ENCODE data around the gene PRLR. TPM values are rescaled to one million over a fixed set of nuclear protein-coding genes. Genes with fewer than 3 reads are reported as not detected.
"Not testable (repeated sequence)": the region's sequence is repeated elsewhere in the genome, so short reads cannot be mapped to it uniquely, and the experiment has no call there.

PRLR gene
- total RNA-seq, 2 donors from 2014 or later: 0.73 to 2.1 TPM

DNA sequence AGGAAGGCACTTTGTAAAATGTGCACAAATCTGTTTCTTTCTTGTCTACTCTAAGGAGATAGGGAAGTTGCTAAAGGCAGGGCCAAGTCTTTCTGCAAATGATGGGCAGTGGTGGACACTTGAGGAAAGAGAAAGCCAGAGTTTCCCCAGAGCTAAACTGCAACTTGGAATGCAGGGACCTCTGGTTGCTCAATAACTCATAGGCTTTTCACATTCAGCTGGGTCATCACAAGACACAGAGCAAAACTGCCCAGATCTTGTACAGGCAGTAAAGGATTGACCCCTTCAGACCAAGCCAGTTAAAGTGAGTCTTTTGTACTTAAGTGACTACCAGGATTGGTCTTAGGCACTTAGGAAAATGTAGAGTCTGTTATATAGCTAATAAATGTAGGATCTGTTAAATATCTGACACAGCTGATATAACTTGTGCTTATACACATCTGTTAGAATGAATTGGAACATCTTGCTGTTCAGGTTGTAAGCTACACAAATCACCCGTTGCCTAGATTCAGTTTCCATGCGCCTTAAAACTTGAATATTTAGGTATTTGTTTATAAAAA is 169.0 kb downstream of the PRLR start:
- DNase-seq (no peak), ATAC-seq (peak in 1 of 2 donors; percentile 82)
- intact Hi-C loops (cut with DNase I): no loop called here

DNA sequence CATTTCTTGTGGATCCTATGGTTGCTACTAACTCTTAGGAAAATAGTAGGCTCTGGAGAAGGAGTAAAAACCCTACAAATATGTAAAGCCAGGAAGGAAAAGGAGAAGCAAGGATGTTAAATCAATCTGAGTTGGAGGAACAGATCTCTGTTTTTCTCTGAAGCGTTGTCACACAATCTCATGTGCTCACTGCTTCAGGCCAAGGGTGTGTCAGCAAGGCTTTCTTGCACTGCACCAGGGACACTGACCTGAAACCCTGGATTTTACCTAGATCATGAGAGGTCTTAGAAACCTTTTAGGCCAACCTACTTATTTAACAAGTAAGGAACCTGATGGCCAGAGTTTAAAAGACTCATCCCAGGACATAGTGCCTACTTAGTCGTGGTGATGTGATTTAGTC is 170.1 kb downstream of the PRLR start:
- intact Hi-C loops (cut with DNase I): no loop called here
- ATAC-seq (no peak), DNase-seq (no peak)

DNA sequence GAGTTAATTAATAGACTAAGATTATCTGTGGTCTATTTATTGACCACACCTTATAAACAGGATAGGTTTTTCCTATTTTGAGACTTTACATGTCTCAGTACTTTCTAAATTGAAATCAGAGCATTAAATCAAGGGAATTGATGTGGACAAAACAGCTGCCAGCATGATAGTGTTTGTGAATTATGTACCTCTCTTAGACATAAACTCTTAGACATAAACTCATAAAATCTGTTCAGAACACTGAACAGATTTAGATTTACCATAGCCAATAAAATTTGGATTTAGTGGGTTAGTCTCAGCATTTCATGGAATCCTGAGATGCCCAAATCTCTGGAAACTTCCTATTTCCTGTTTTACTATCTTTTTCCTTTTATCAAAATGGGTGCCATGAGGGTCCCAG is 171.0 kb downstream of the PRLR start:
- intact Hi-C loops (cut with DNase I): no loop called here
- no peak for ATAC-seq
- DNase-seq: no peak

DNA sequence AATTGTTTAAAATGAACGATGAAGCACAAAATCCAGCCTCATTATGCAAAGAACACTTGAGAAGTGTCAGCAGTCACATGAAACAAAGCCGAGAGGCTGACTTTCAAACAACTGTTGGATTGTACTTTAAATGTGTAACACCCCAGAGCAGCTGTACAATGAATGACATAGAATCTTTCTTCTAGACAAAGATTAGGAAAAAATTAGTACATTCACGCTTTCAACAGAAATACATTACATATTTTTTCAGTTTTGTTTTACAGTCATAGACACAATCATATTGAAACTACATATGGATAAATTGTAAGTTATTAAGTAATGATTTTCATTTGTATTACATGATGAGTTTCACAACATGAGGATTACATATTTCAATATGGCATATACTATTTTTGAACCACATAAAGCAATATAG is 171.9 kb downstream of the PRLR start:
- DNase-seq: no peak
- intact Hi-C loops (cut with DNase I): no loop called here
- ATAC-seq: no peak

DNA sequence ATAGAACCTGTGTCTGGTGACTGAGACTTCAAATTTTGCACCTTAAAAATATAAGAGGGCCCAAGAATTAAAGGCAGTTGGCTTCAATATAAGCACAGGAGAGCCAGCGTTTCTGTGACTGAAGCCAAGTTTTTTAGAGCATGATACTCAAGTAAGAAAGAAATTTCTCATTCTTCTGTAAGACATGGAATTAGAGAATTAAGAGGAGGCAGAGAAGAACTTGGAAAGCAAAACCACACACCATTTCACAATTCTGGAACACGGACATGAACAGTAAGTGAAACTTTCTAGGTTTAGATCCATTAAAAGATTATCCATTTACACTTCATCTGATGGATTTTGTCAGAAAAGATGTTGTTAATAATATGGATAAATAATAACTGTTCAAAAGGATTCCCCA is 173.6 kb downstream of the PRLR start:
- ATAC-seq: no peak

DNA sequence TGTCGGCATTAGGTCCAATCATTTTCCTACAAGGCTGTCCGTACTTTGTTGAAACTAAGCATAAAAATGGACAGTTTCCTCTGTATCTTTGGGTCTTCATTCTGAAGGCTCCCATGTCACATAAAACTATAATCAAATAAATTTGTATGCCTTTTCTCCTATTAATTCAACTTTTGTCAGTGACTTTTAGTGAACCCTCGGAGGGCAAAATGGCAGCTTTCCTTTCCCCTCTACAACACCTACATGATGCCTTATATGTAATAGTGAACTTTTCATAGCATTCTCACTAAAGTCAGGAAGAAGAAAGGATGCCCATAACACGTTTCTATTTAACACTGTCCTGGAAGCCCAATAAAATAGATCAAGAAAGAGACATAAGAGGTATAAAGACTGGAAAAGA is 177.4 kb downstream of the PRLR start:
- intact Hi-C loops (cut with DNase I): no loop called here
- DNase-seq (no peak), ATAC-seq (no peak)

More for the DNA sequence above, 173.6 kb downstream of the PRLR start:
- no peak for DNase-seq
- intact Hi-C loops (cut with DNase I): no loop called here

DNA sequence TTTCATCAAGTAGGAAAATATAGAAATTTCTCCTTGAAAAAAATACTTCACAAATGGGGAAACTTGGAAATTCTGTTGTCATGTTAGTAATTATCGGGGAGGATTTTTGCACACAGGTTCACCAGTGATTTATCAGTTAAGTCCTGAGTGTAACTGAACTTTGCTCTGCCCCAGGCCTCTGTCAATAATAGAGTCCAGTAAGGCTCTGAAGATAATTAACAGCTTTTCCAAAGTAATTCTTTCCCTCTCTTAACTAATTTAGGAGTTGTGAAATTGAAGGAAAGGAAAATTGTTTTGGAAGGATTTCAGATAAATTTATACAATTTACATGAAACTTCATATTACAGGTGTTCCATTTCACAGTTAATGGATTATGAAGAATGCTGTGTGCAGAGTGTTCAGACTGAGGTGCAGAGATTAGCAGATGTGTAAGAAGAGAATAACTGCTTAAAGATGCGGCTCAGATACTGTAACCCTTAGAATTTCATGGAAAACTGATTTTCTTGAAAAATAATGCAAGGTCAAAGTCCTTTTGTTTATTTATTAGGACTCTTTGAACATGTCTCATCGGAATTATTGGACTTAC is 179.7 kb downstream of the PRLR start:
- intact Hi-C loops (cut with DNase I): no loop called here
- ATAC-seq (no peak), DNase-seq (no peak)

DNA sequence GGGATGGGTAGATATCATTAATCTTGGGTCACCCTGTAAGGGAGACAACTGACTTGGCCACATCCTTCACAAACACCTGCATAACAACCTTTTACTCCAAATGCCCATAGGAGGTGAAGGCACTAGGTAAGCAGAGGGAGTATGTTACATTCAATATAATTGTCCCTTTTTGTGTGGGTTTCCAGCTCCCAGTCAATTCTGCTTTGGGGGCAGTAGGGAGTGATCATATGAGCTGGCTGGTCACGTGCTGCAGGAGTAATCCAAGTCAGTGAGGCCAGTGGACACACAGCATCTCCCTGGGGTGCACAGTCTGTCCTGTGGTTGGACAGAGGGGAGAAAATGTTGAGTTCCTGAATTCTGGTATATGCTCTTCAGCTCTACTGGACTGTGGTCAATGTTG is 181.4 kb downstream of the PRLR start:
- no peak for ATAC-seq
- intact Hi-C loops (cut with DNase I): no loop called here
- no peak for DNase-seq

DNA sequence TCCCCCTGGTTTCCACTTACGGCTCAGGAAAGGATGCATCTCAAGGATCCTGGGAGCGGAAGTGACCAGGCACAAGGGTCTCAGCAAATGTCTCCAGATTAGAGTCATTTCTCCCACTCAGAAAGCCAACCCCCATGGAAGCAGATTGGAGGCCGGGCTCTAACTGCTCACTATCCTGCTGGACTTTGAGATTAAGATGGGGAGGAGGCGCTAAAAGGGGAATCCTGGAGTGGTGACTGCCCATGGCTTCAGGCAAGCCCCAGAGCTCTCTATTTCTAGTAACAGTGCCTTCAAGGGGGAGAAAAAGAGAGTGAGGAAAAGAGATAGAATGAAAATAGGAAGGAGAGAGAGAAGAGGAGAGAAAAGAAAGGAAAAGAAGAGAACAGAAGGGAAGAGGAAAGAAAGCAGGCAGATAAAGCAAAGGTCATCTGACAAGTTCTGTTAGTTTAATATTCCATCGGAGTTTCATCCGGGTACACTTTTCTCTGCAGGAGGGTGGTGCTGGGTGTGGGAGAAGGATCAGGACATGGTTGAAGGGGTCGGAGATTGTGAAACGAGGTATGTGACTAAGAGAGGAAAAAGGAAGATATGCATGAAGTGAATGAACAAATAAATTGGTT is 182.4 kb downstream of the PRLR start, which contains the start of gene AGXT2:
Gene AGXT2, minus strand, starts transcription at position 165 of the 620 bp plus-strand sequence. Its CDS starts 57 bp downstream, at position 108.
- DNase-seq (no peak), ATAC-seq (no peak)
- intact Hi-C loops (cut with DNase I): no loop called here

DNA sequence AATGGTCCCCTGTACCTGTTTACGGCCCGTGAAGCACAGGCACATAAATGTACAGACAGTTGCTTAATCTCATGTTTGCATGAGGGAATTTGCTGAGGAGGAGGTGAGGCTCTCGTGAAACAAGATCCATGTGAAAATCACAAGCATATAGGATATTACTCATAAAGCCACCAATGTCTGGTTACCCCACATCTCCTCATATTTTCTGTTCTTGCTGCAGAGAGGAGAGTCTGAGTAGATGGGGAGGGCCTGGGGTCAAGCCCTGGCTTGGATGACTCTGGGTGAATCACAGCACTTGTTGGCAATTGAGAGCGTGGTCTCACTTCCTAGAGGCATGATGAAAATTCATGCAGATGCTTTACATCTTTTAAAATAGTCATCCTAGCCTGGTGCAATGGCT is 183.5 kb downstream of the PRLR start:
- ATAC-seq (no peak), DNase-seq (no peak)
- intact Hi-C loops (cut with DNase I): no loop called here

DNA sequence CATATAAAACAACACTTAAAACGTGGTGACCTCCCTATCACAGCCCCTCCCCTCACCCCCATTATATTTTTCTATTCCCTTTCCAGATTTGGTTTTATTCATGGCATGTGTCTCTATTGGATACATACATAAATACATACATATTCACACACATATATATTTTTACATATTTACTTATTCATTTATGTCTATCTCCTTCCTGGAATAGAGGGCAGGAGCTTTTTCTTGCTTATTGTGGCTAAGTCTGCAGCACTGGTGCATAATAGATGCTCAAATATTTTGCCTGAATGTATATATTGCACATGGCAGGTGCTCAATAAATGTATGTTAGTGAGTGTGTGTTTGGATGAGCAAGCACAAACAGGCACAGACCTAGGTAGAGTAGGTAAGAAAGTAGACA is 185.0 kb downstream of the PRLR start:
- no peak for DNase-seq
- ATAC-seq: no peak
- intact Hi-C loops (cut with DNase I): no loop called here

DNA sequence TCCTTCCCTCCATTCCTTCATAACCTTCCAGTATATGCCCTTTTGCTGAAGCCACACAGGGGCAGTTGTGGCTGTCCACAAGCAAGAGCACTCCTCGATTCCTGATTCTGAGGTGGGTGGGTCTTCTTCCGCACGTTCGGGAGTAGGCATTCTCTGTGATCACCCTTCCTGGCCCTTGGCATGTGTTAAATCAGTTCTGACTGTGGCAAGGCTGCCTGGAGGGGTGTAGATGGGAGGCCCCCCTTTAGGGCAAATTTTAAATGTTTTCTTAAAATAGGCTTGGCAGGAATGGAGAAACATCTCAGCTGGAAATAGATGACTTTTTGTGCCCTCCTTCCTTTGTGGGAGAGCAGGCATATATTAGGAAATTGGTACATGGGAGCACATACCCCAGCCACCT is 185.6 kb downstream of the PRLR start:
- intact Hi-C loops (cut with DNase I): no loop called here
- DNase-seq (no peak), ATAC-seq (no peak)

DNA sequence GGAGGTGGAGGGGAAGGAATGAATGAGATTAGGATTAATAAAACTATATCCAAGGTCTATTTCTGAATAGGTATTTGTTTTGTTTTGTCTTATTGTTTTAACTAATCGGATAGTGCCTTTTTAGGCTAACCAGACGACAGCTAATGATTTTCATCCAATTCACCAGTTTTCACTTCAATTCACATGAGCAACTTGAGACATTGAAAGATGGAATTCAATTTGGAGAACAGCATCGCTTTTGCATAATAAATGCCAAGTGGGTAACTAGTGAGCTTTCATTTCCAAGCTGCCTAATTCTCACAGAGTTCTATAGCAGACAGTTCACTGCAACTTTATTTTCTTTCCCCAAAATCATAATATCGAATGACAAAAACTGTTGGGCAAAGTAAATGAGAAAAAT is 187.5 kb downstream of the PRLR start:
- no peak for DNase-seq
- intact Hi-C loops (cut with DNase I): no loop called here
- ATAC-seq: no peak

DNA sequence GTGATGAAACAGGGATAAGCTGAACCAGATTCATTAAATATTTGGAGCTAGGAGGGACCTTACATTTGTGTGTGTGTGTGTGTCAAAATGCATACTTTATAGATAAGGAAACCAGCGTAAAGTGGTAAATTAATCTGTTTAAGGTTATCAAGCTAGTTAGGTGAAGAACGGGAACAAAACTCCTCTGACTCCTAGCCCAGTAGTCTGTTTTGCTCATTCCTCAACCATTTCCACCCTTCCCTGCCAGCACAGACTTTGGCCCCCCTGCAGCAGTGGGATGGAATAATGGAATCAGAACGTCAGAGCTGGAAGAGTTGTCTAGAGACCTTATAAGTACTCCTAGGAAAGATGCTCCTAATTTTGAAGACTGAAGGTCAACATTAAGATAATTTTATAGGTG is 189.0 kb downstream of the PRLR start:
- no peak for DNase-seq
- peak in 1 of 2 donors; percentile 34 for ATAC-seq
- intact Hi-C loops (cut with DNase I): no loop called here

DNA sequence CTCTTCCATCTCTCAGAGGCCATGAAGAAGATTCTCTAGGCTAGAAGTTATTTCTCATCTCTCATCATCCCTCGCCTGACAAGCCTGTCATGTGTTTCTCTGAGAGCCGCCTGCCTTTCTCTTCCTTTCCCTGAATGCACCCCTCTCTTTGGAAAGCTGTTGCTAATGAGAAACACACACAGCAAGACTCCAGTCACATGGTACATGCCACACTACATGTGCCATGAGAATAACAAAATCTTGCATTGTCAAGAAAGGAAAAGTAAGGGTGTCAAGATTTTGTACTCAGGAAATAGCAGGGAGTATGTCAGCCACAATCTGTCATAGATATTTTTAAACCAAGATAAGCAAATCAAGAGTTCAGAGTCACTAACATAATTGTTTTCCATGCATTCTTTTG is 191.4 kb downstream of the PRLR start:
- no peak for ATAC-seq
- DNase-seq: no peak
- intact Hi-C loops (cut with DNase I): no loop called here

DNA sequence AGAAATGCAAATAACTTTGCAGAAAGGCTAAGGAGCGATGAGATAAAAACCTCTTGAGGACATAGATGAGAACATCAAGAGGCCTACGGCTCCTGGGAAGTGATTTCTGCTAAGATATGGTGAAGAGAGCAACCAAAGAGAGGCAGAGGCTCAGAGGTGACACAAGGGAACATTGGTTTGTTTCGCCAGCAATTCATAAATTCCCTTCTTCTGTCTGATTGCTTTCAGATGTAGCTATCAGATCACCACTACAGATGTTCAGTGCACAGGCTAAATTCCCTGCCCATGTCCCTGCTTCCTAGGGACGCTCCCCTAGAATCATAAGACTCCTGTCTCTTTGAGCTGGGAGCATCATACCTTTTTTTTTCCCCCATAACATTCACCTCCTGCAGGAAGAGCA is 193.8 kb downstream of the PRLR start:
- intact Hi-C loops (cut with DNase I): no loop called here
- ATAC-seq: no peak
- no peak for DNase-seq

DNA sequence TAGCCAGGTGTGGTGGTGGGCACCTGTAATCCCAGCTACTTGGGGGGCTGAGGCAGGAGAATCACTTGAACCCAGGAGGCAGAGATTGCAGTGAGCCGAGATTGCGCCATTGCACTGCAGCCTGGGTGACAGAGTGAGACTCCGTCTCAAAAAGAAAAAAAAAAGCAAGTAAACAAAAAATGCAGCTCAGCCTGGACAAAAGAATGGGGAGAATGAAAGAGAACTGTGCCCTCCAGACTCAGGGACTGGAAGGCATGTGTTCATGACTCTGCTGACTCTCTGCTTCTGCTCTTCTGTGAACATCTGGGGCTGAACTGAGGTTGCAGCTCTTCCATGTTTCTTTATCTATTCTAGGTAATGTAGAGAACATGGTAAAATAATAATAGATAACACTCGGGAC is 194.4 kb downstream of the PRLR start:
- intact Hi-C loops (cut with DNase I); DNase-seq; ATAC-seq: not testable (repeated sequence)

DNA sequence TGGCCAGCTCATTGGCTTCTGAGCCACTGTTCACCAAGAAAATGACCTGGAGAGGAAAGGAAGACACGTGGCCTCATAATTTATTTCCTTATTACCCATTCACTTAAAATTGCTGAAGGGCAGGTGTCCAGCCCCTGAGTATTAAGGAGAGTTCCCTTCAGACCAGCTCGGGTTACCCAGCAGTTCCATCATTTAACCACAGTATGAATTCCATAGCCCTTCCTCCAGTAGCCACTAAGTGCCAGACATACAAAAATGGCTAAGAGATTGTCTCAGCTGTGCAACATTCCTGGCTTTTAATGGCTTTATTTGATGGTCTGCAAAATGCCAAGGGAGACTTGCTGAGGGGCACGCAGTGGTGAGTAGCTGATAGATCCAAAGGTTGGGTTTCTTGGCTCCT is 195.0 kb downstream of the PRLR start:
- DNase-seq (no peak), ATAC-seq (no peak)
- intact Hi-C loops (cut with DNase I): no loop called here

DNA sequence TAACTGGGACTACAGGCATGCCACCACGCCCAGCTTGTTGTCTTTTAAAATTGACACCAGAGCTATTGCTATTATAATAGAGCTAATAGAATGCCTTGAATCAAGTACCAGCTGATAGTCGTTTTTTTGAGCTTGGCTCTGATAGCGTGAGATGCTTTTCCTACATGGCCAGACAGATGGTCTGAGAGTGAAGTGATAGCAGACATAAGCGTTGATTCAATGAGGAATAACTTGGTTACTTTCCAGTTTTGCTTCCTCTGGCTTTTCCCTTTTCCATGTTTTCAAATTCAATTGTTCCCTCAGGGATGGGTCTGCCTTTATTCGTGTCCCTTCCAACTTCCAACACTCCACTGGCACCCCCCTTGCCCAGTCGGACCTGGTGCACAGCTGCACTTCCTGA is 197.9 kb downstream of the PRLR start:
- DNase-seq: no peak
- no peak for ATAC-seq
- intact Hi-C loops (cut with DNase I): no loop called here

DNA sequence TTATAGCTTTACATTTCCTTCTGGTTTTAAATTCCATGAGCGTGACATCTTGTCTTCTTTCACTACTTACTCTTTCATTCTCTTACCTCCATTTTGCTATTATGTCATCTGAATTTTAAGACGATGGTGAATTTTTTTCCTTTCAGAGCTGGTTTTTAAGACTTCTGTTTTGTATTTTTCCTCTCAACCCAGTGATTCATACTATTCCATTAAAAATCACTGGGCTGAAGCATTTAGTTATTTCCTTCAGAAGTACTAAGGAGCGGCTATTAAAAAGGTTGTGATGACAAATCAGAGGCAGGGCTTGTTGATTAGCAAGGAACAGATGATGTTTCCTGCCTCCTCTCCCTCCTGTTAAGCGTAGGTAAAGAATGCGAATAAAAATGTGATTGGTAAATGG is 199.0 kb downstream of the PRLR start:
- ATAC-seq (peak in 1 of 2 donors; percentile 86), DNase-seq (no peak)
- intact Hi-C loops (cut with DNase I): no loop called here

DNA sequence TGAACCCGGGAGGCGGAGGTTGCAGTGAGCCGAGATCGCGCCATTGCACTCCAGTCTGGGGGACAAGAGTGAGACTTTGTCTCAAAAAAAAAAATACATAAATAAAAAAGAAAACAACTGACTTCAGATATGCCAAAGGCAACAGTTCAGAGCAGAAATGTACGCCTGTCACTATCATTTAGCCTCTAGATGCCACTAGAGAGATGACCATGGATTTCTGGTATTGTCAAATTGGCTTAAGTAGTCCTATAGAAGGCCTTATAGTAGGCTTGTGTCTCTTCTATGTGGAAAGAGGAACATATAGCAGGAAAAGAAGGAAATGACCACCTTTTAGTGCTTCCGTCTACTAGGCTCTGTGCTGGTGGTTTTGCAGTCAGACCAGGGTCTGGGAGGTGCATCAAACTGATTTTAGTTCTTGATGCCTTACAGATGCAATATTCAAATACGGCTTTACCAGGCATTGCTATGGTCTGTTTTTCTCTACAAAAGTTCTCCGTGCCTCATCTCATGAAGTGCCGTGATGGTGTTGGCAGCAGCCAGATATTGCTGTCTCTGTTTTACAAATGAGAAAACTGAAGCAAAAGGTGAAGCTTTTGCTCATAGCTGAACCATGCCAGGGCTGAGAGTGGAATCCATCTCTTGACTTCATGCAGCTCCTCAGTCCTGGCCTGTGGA is 199.7 kb downstream of the PRLR start:
- DNase-seq: no peak
- ATAC-seq: no peak
- intact Hi-C loops (cut with DNase I): no loop called here
